DOHH2 (cell line): ENCODE measurements around the gene PITRM1.

Source experiments
- H3F3A ChIP-seq: fragments of 200-600 bp; sonication (generic), shearing (Covaris generic); 2 replicates; pipeline ENCODE4 v1.6.0; 2016; ENCODE audit warnings: antibody characterized with exemption, mild to moderate bottlenecking; ENCODE audit not compliant: control insufficient read depth, insufficient read depth
- H3K27ac ChIP-seq: fragments of 200-600 bp; sonication (generic); 2 replicates; pipeline ENCODE4 v1.5.1; 2014; ENCODE audit warnings: low read depth, mild to moderate bottlenecking, low read length, moderate library complexity
- H3K27me3 ChIP-seq: fragments of 200-600 bp; sonication (generic); 2 replicates; pipeline ENCODE4 v1.6.1; 2014; ENCODE audit warnings: mild to moderate bottlenecking, low read length, mixed read lengths; ENCODE audit not compliant: control insufficient read depth
- H3K36me3 ChIP-seq: fragments of 200-600 bp; sonication (generic); 2 replicates; pipeline ENCODE4 v1.6.1; 2014; ENCODE audit warnings: mild to moderate bottlenecking, low read length, moderate library complexity, mixed read lengths; ENCODE audit not compliant: control insufficient read depth
- H3K4me1 ChIP-seq: fragments of 200-600 bp; sonication (generic); 2 replicates; pipeline ENCODE4 v1.6.1; 2014; ENCODE audit warnings: mild to moderate bottlenecking, low read length, mixed read lengths; ENCODE audit not compliant: control insufficient read depth
- H3K4me2 ChIP-seq: fragments of 200-600 bp; sonication (generic); 2 replicates; pipeline ENCODE4 v1.6.0; 2014; ENCODE audit warnings: mild to moderate bottlenecking, low read length, moderate library complexity
- H3K4me3 ChIP-seq: fragments of 200-600 bp; sonication (generic); 2 replicates; pipeline ENCODE4 v1.5.1; 2014; ENCODE audit warnings: mild to moderate bottlenecking, low read length, mixed read lengths
- H3K79me2 ChIP-seq: fragments of 200-600 bp; sonication (generic); 2 replicates; pipeline ENCODE4 v1.6.1; 2014; ENCODE audit warnings: mild to moderate bottlenecking, low read length, mixed read lengths; ENCODE audit not compliant: control insufficient read depth
- H3K9me2 ChIP-seq: fragments of 200-600 bp; sonication (generic); replicated peaks from 2 replicates; pipeline ENCODE4 v1.6.1; 2014; ENCODE audit warnings: mild to moderate bottlenecking, low read length, mixed read lengths; ENCODE audit not compliant: control insufficient read depth
- H3K9me3 ChIP-seq: fragments of 200-600 bp; sonication (generic); 2 replicates; pipeline ENCODE4 v1.6.1; 2014; ENCODE audit warnings: antibody characterized with exemption, low read length, mixed read lengths; ENCODE audit not compliant: control insufficient read depth, insufficient read depth
- H4K20me1 ChIP-seq: fragments of 200-600 bp; sonication (generic); 2 replicates; pipeline ENCODE4 v1.6.0; 2014; ENCODE audit warnings: low read depth, mild to moderate bottlenecking, antibody characterized with exemption, low read length, moderate library complexity; ENCODE audit not compliant: control insufficient read depth, insufficient read depth
- EZH2phosphoT487 ChIP-seq: fragments of 200-600 bp; sonication (generic); IDR thresholded peaks from 2 replicates; pipeline ENCODE4 v1.6.1; 2017; ENCODE audit warnings: borderline replicate concordance, mild to moderate bottlenecking, antibody characterized with exemption, low read length, moderate library complexity, mixed read lengths
- TF ChIP-seq, protein P1 (sequence below): fragments of 200-600 bp; sonication (generic); IDR thresholded peaks from one replicate; pipeline ENCODE4 v1.5.1; 2014; ENCODE audit warnings: antibody characterized with exemption, mild to moderate bottlenecking, low read depth, low read length; ENCODE audit not compliant: poor library complexity, severe bottlenecking

The PITRM1 gene

DNA sequence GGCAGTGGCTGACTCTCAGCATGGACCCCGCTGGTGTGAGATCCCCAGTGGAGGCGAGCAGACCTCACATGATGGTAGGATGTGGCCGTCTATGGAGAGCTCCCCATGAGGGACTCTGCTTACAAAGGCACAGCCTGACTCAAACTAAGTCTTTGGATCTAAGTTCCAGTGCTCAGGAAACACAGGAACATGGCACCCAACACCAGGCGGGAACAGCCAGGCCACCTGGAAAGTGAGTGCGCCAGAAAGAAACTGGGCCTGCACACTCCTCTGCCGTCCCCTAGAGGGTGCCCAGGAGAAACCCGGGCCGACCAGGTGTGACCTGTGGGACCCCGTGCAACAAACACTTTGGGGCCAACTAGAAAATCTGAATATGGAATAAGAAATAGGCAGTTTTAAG is 10.0 kb downstream of the PITRM1 start:
- H3F3A ChIP-seq = no peaks in the 10 kb centered on the region
- no peak overlapping the region for H3K4me3 ChIP-seq
- no peaks in the 10 kb centered on the region; the same call in 1 of the 2 replicates for H4K20me1 ChIP-seq
- H3K9me2 ChIP-seq = no peaks in the 10 kb centered on the region
- H3K79me2 ChIP-seq = no peaks in the 10 kb centered on the region
- no peak overlapping the region for H3K27ac ChIP-seq
- TF ChIP-seq, protein P1, sequence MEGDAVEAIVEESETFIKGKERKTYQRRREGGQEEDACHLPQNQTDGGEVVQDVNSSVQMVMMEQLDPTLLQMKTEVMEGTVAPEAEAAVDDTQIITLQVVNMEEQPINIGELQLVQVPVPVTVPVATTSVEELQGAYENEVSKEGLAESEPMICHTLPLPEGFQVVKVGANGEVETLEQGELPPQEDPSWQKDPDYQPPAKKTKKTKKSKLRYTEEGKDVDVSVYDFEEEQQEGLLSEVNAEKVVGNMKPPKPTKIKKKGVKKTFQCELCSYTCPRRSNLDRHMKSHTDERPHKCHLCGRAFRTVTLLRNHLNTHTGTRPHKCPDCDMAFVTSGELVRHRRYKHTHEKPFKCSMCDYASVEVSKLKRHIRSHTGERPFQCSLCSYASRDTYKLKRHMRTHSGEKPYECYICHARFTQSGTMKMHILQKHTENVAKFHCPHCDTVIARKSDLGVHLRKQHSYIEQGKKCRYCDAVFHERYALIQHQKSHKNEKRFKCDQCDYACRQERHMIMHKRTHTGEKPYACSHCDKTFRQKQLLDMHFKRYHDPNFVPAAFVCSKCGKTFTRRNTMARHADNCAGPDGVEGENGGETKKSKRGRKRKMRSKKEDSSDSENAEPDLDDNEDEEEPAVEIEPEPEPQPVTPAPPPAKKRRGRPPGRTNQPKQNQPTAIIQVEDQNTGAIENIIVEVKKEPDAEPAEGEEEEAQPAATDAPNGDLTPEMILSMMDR = no peak
- no peak for TF ChIP-seq EZH2phosphoT487
- H3K4me2 ChIP-seq = no peak overlapping the region
- H3K9me3 ChIP-seq = no peaks in the 10 kb centered on the region
- H3K27me3 ChIP-seq = no peaks in the 10 kb centered on the region
- H3K4me1 ChIP-seq = no peaks in the 10 kb centered on the region
- H3K36me3 ChIP-seq = peaks cover 65% of the 10 kb centered on the region

- Histone ChIP-seq H3K27ac (no peak overlapping the region), H3K27me3 (no peaks in the 10 kb centered on the region), H3K4me3 (no peak overlapping the region), H3K4me1 (no peaks in the 10 kb centered on the region), H3K79me2 (no peaks in the 10 kb centered on the region), H3K36me3 (peaks cover 67% of the 10 kb centered on the region), H3K9me2 (no peaks in the 10 kb centered on the region), H4K20me1 (no peaks in the 10 kb centered on the region; the same call in 1 of the 2 replicates), H3K9me3 (no peaks in the 10 kb centered on the region), H3F3A (no peaks in the 10 kb centered on the region), H3K4me2 (no peak overlapping the region)
- TF ChIP-seq EZH2phosphoT487 = no peak
- TF ChIP-seq, protein P1 = no peak
These were observed 13.4 kb downstream of the PITRM1 start for GRCh38 chr10:3159152-3159551.

- Histone ChIP-seq H3K4me1 (no peaks in the 10 kb centered on the region), H3K4me3 (no peak overlapping the region), H3F3A (no peaks in the 10 kb centered on the region), H3K9me2 (no peaks in the 10 kb centered on the region), H4K20me1 (no peaks in the 10 kb centered on the region; the same call in 1 of the 2 replicates), H3K27ac (no peak overlapping the region), H3K9me3 (no peaks in the 10 kb centered on the region), H3K4me2 (no peak overlapping the region), H3K27me3 (no peaks in the 10 kb centered on the region), H3K79me2 (no peaks in the 10 kb centered on the region), H3K36me3 (peaks cover 66% of the 10 kb centered on the region)
- no peak for TF ChIP-seq EZH2phosphoT487
- TF ChIP-seq, protein P1 = no peak
These were observed 17.9 kb downstream of the PITRM1 start for GRCh38 chr10:3154666-3155065.

DNA sequence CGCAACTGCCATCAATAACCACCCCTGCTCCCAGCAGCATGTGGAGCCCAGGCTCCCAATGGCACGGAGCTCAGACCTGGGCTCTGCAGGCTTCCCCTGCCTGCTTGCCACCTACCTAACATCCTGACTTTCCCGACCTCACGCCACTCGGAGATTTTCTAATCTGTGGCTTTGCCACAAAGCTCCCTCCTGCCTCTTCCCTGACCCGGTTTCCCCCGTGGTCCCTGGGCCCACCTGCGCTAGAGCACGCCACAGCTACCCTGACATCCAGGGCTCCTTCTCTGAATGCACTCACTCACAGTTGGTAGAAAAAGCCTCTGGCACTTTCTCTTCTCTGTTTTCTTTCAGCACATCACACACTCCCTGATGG is 20.0 kb downstream of the PITRM1 start:
- Histone ChIP-seq H3K9me2 (no peaks in the 10 kb centered on the region), H3K27ac (no peak overlapping the region), H4K20me1 (no peaks in the 10 kb centered on the region; the same call in 1 of the 2 replicates), H3F3A (no peaks in the 10 kb centered on the region), H3K79me2 (no peaks in the 10 kb centered on the region), H3K9me3 (no peaks in the 10 kb centered on the region), H3K4me2 (no peak overlapping the region), H3K4me1 (no peaks in the 10 kb centered on the region), H3K36me3 (peaks cover 68% of the 10 kb centered on the region), H3K27me3 (no peaks in the 10 kb centered on the region), H3K4me3 (no peak overlapping the region)
- TF ChIP-seq, protein P1 = no peak
- no peak for TF ChIP-seq EZH2phosphoT487
